A549 (cell line): ENCODE data around the gene TBC1D1. TPM values are rescaled to one million over a fixed set of nuclear protein-coding genes. Genes with fewer than 3 reads are reported as not detected.

Experiments used
- ATAC-seq, 2 experiments: fragments of 200-7000 bp in 1 of 2; fragments of >200 bp in 1 of 2; cut with Nextera tagmentation in 1 of 2; cut with Tn5 transposase in 1 of 2; 3 replicates each; pipeline versions ENCODE4 v1.8.0 to v1.9.1; 2018 to 2020; ENCODE audit warnings: mild to moderate bottlenecking in 1 of 2, moderate library complexity in 1 of 2
- CTCF ChIA-PET: fragments of 300-600 bp; sonication (Branson Sonifier 250); formaldehyde crosslinking; extraction: SDS; loops from one replicate; lab custom pipeline; 2021; ENCODE audit warnings: antibody characterized with exemption, inconsistent platforms; lab: Yijun Ruan, JAX
- POLR2A ChIA-PET: fragments of 350-600 bp; formaldehyde crosslinking; extraction: SDS; loops from one replicate; lab custom pipeline; 2021; ENCODE audit warnings: antibody characterized with exemption, inconsistent platforms; lab: Yijun Ruan, JAX
- DNase-seq, 2 experiments: peaks; one replicate each; pipeline versions ENCODE4 v3.0.0 to v3.0.0-alpha.2; 2011 to 2016; ENCODE audit warnings: low read depth in 1 of 2, low spot score in 1 of 2
- FAIRE-seq: peaks from 2 replicates; lab custom pipeline; 2011; peaks lifted over from hg19 to GRCh38; lab: Jason Lieb, UNC
- H3K27ac ChIP-seq, 2 experiments: fragments of >200 bp; sonication (Bioruptor Twin); formaldehyde crosslinking; 3 replicates each; pipeline ENCODE4 v1.5.1; 2016 to 2017
- H3K4me1 ChIP-seq: fragments of >200 bp; sonication (Bioruptor Twin); formaldehyde crosslinking; 3 replicates; pipeline ENCODE4 v1.6.1; 2016
- H3K4me2 ChIP-seq: fragments of >200 bp; sonication (Bioruptor Twin); formaldehyde crosslinking; 3 replicates; pipeline ENCODE4 v1.6.1; 2016
- H3K4me3 ChIP-seq: fragments of >200 bp; sonication (Bioruptor Twin); formaldehyde crosslinking; 3 replicates; pipeline ENCODE4 v1.5.1; 2016
- H3K9me3 ChIP-seq: fragments of >200 bp; sonication (Bioruptor Twin); formaldehyde crosslinking; 3 replicates; pipeline ENCODE4 v1.6.1; 2016
- CHD2 ChIP-seq: fragments of 150-350 bp; IDR thresholded peaks from 2 replicates; pipeline ENCODE4 v1.6.1; 2014; ENCODE audit warnings: low read length; ENCODE audit not compliant: partially characterized antibody
- EHF ChIP-seq: fragments of 250-450 bp; sonication (Bioruptor Pico); IDR thresholded peaks from 2 replicates; pipeline ENCODE4 v1.5.0; 2020; ENCODE audit warnings: mild to moderate bottlenecking
- EHMT2 ChIP-seq: fragments of 200-600 bp; sonication (generic); IDR thresholded peaks from 2 replicates; pipeline ENCODE4 v1.6.1; 2016; ENCODE audit warnings: antibody characterized with exemption, low read depth, mild to moderate bottlenecking, moderate library complexity
- ESRRA ChIP-seq: fragments of 150-350 bp; IDR thresholded peaks from 2 replicates; pipeline ENCODE4 v1.6.1; 2014; ENCODE audit warnings: mild to moderate bottlenecking, low read length, borderline replicate concordance
- HDAC2 ChIP-seq: fragments of 200-600 bp; sonication (generic); IDR thresholded peaks from 2 replicates; pipeline ENCODE4 v1.6.1; 2016
- KDM5A ChIP-seq: fragments of 200-600 bp; sonication (generic); IDR thresholded peaks from 2 replicates; pipeline ENCODE4 v1.6.1; 2016; ENCODE audit warnings: antibody characterized with exemption, mild to moderate bottlenecking
- MAFK ChIP-seq: fragments of 450-650 bp; IDR thresholded peaks from 2 replicates; pipeline ENCODE4 v1.6.1; 2014; ENCODE audit not compliant: partially characterized antibody
- MAZ ChIP-seq: fragments of 150-350 bp; IDR thresholded peaks from 2 replicates; pipeline ENCODE4 v1.6.1; 2014; ENCODE audit warnings: antibody characterized with exemption, low read depth, low read length, borderline replicate concordance
- MYC ChIP-seq: IDR thresholded peaks from 2 replicates; pipeline ENCODE4 v1.6.1; 2012; ENCODE audit warnings: mild to moderate bottlenecking, inconsistent platforms, low read length, improper control_type of control experiment, borderline replicate concordance
- NR3C1 ChIP-seq: fragments of >200 bp; sonication (Bioruptor Twin); formaldehyde crosslinking; IDR thresholded peaks from 3 replicates; pipeline ENCODE4 v1.6.1; 2017
- RAD21 ChIP-seq, 2 experiments: fragments of >200 bp in 1 of 2; sonication (Bioruptor Twin) in 1 of 2; formaldehyde crosslinking in 1 of 2; IDR thresholded peaks in 1 of 2; conservative IDR thresholded peaks in 1 of 2; 2 replicates in 1 of 2; 3 replicates in 1 of 2; pipeline ENCODE4 v1.6.1; 2012 to 2018; ENCODE audit warnings: inconsistent platforms in 1 of 2
- SREBF2 ChIP-seq: fragments of 450-650 bp; IDR thresholded peaks from 2 replicates; pipeline ENCODE4 v1.6.1; 2014; ENCODE audit warnings: mild to moderate bottlenecking, moderate library complexity
- WGBS: methylation state at CpG from one replicate; pipeline ENCODE4 v1.1.6; 2017; ENCODE audit errors: missing lambda C conversion rate; 5-methylcytosine and 5-hydroxymethylcytosine counted together
- polyA plus RNA-seq, 4 experiments: library from polyadenylated mRNA; depleted of rRNA in 3 of 4; stranded (reverse); fragments of >200 nt; fragmentation: RNase III in 1 of 4; extraction: RNeasy Plus Mini Kit Qiagen cat#74134 plus additional on column Dnase treatment in 1 of 4; gene quantifications; 2 replicates in 3 of 4; 3 replicates in 1 of 4; pipeline ENCODE4 v1.2.3, GENCODE V29; 2011 to 2017

TBC1D1 gene
- polyA plus RNA-seq, 2 of the 4 experiments (the other 2 are of a cell fraction), result 26.5 to 28.5 TPM

GRCh38 chr4:37896206-37896860 lies 5.4 kb downstream of the TBC1D1 start:
- H3K9me3 ChIP-seq, result no peaks in the 10 kb centered on the region
- H3K4me2 ChIP-seq, result no peak overlapping the region
- POLR2A ChIA-PET, result no interaction called here
- FAIRE-seq (no peak), DNase-seq (no peak), ATAC-seq (no peak)
- TF ChIP-seq SREBF2, result no peak
- TF ChIP-seq, all 56 proteins: peak for 0
- no peak overlapping the region for H3K27ac ChIP-seq
- H3K4me1 ChIP-seq, result no peaks in the 10 kb centered on the region
- H3K4me3 ChIP-seq, result no peak overlapping the region
- CTCF ChIA-PET, result no interaction called here

- no peak overlapping the region for H3K4me3 ChIP-seq
- no peak overlapping the region for H3K4me2 ChIP-seq
- no peak for FAIRE-seq
- ChIA-PET POLR2A (no interaction called here), CTCF (no interaction called here)
- TF ChIP-seq HDAC2, result no peak
- TF ChIP-seq MYC, result no peak
- no peak for TF ChIP-seq MAZ
- TF ChIP-seq CHD2, result no peak
- TF ChIP-seq NR3C1, result no peak
- no peak for TF ChIP-seq EHMT2
- TF ChIP-seq SREBF2, result no peak
- WGBS, result 93% methylated on average over 3 of the region's 7 CpGs
- DNase-seq, result no peak
- H3K4me1 ChIP-seq, result no peaks in the 10 kb centered on the region
- H3K9me3 ChIP-seq, result no peaks in the 10 kb centered on the region
- no peak overlapping the region for H3K27ac ChIP-seq
- ATAC-seq, result no peak
Observed at GRCh38 chr4:37902212-37902611, 11.3 kb downstream of the TBC1D1 start.

GRCh38 chr4:37902738-37903693 lies 12.1 kb downstream of the TBC1D1 start:
- ATAC-seq, result no peak
- WGBS, result 35% methylated on average over 9 of the region's 9 CpGs
- no peak overlapping the region for H3K4me2 ChIP-seq
- no peak overlapping the region for H3K27ac ChIP-seq
- ChIA-PET CTCF (no interaction called here), POLR2A (no interaction called here)
- DNase-seq, result no peak
- TF ChIP-seq MAFK (peak; percentile 54), EHF (no peak)
- no peak for FAIRE-seq
- no peaks in the 10 kb centered on the region for H3K9me3 ChIP-seq
- H3K4me1 ChIP-seq, result no peaks in the 10 kb centered on the region
- H3K4me3 ChIP-seq, result no peak overlapping the region

GRCh38 chr4:37903901-37904300 lies 13.0 kb downstream of the TBC1D1 start:
- H3K9me3 ChIP-seq, result no peaks in the 10 kb centered on the region
- no peak overlapping the region for H3K4me3 ChIP-seq
- CTCF ChIA-PET, result no interaction called here
- no peak for FAIRE-seq
- H3K27ac ChIP-seq, result no peak overlapping the region
- no peaks in the 10 kb centered on the region for H3K4me1 ChIP-seq
- H3K4me2 ChIP-seq, result no peak overlapping the region
- DNase-seq, result no peak
- TF ChIP-seq NR3C1, result no peak
- TF ChIP-seq ESRRA, result no peak
- no peak for TF ChIP-seq KDM5A
- TF ChIP-seq, all 56 proteins: peak for 0
- POLR2A ChIA-PET, result no interaction called here
- no peak for ATAC-seq
- 8% methylated on average over 3 of the region's 3 CpGs for WGBS

- WGBS, result 67% methylated on average over 3 of the region's 3 CpGs
- TF ChIP-seq MAFK (peak; percentile 43), RAD21 (conservative IDR thresholded peaks at IDR 0.05 in 1 of 2, IDR thresholded peaks at IDR 0.05 in 1 of 2) (no peak)
- ATAC-seq, result no peak
- H3K27ac ChIP-seq, result no peak overlapping the region
- no peaks in the 10 kb centered on the region for H3K4me1 ChIP-seq
- no peak overlapping the region for H3K4me2 ChIP-seq
- no peak for FAIRE-seq
- ChIA-PET POLR2A (no interaction called here), CTCF (no interaction called here)
- H3K9me3 ChIP-seq, result no peaks in the 10 kb centered on the region
- no peak overlapping the region for H3K4me3 ChIP-seq
- DNase-seq, result no peak
Observed at GRCh38 chr4:37904824-37905223, 13.9 kb downstream of the TBC1D1 start.
